Mononuclear cell (primary cell): ENCODE results near the gene ZCCHC2. TPM values are rescaled to one million over a fixed set of nuclear protein-coding genes. Genes with fewer than 3 reads are reported as not detected.

Experiments
- H3K27me3 ChIP-seq: 2 replicates; pipeline ENCODE4 v1.6.0; 2011; ENCODE audit warnings: low read length, control low read depth; ENCODE audit not compliant: insufficient read depth
- H3K4me1 ChIP-seq: 2 replicates; pipeline ENCODE4 v1.5.1; 2011; ENCODE audit warnings: mild to moderate bottlenecking, low read length, control low read depth; ENCODE audit not compliant: insufficient read depth
- H3K4me3 ChIP-seq: 2 replicates; pipeline ENCODE4 v1.5.1; 2011; ENCODE audit warnings: mild to moderate bottlenecking, low read length, moderate library complexity
- H3K9me3 ChIP-seq: 2 replicates; pipeline ENCODE4 v1.5.1; 2011; ENCODE audit warnings: low read depth, mild to moderate bottlenecking, control low read depth, low read length
- total RNA-seq: library from RNA; depleted of rRNA; stranded (reverse); fragments of >200 nt; gene quantifications from one replicate; pipeline ENCODE4 v1.2.3, GENCODE V29; 2012

ZCCHC2 gene
- total RNA-seq, 1 donor, result 54.5 TPM

GRCh38 chr18:62572456-62572855 is 49.6 kb downstream of the ZCCHC2 start:
- no peaks in the 10 kb centered on the region for H3K27me3 ChIP-seq
- no peak overlapping the region for H3K4me3 ChIP-seq

DNA sequence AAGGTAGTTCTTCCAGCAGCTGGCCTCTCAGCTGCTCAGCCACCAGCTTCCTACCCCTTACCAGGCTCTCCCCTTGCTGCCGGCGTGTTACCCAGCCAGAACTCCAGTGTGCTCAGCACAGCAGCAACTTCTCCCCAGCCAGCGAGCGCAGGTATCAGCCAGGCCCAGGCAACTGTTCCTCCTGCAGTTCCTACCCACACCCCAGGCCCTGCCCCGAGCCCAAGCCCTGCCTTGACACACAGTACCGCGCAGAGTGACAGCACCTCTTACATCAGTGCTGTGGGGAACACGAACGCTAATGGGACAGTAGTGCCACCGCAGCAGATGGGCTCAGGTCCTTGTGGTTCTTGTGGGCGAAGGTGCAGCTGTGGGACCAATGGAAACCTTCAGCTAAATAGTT is 52.0 kb downstream of the ZCCHC2 start:
- H3K27me3 ChIP-seq, result no peaks in the 10 kb centered on the region
- no peak overlapping the region for H3K4me3 ChIP-seq
- no peaks in the 10 kb centered on the region for H3K9me3 ChIP-seq
- H3K4me1 ChIP-seq, result no peaks in the 10 kb centered on the region

More at GRCh38 chr18:62572456-62572855, 49.6 kb downstream of the ZCCHC2 start:
- Histone ChIP-seq H3K9me3 (no peaks in the 10 kb centered on the region), H3K4me1 (no peaks in the 10 kb centered on the region)

GRCh38 chr18:62576271-62576670 is 53.4 kb downstream of the ZCCHC2 start:
- Histone ChIP-seq H3K9me3 (no peaks in the 10 kb centered on the region), H3K4me1 (no peaks in the 10 kb centered on the region), H3K4me3 (no peak overlapping the region), H3K27me3 (no peaks in the 10 kb centered on the region)

DNA sequence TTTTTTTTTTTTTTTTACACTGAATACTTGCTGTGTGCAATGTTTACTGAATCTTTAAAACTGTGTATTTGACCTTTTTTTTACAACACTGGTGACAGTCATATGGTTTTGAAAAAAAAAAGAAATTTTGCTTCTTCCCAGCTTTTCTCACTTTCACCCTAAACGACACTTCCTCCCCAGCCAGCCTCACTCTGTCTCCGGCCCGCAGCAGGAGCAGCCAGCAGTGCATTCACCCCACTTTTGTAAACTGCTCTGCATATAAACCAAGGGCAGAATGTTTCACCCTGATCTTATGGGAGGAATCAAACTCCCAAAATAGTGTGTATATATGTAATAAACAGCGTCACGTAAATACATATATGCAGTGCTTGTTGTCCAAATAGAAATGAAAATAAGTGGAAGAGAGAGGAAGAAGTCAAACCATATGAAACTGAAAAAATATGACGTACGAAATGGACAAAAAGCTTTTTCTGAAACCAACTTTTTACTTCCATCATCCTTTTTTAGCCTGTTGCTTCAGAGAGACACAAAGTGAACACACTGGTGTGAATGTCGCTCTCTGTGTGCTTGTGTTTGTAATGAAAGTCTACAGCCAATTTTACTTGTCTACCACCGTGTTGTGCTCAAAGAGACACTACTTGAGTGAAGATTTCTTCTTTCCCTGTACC is 54.2 kb downstream of the ZCCHC2 start:
- H3K9me3 ChIP-seq, result no peaks in the 10 kb centered on the region
- no peaks in the 10 kb centered on the region for H3K4me1 ChIP-seq
- H3K27me3 ChIP-seq, result no peaks in the 10 kb centered on the region
- no peak overlapping the region for H3K4me3 ChIP-seq

DNA sequence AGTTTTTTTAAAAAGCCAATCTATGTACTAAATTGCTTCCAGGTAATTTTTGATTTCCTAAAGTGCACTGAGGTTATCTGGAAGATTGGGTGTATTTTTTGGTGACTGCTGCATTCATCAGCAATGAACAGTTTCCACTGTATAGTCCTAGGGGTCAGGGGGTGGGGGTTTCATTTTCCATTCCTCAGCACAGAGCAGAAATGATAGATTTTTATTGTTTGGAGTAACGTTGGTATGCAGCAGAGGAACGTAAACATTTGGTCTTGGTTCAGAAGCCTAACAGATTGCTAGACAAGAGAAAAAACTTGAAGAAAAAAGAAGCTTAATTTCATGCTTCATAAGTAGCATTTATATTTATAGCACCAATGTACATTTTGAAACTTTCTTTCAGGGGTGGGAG is 54.9 kb downstream of the ZCCHC2 start:
- H3K9me3 ChIP-seq, result no peaks in the 10 kb centered on the region
- H3K4me1 ChIP-seq, result no peaks in the 10 kb centered on the region
- no peaks in the 10 kb centered on the region for H3K27me3 ChIP-seq
- H3K4me3 ChIP-seq, result no peak overlapping the region

DNA sequence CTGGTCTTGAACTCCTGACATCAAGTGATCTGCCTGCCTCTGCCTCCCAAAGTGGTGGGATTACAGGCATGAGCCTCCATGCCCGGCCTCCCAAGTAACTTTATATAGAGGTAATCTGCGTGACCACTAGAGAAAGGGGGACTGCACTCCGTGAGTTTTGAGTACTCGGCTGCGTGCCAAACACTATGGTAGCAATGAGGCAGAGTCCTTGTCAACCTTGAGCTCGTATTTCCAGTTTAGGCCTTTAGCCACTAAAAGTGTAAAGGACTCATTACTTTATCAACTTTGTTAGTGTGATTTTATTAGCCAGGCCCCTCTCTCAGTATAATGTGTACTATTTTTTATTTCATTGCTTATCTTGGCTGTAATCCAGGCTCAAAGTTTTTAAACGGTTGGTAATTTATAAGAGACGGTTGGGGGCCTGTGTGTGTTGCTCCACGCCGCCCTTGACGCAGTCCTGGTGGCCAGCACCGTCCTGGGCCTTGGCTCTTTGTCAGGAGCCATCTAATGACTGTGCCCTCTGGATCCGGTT is 56.2 kb downstream of the ZCCHC2 start:
- Histone ChIP-seq H3K4me3 (no peak overlapping the region), H3K27me3 (no peaks in the 10 kb centered on the region), H3K4me1 (peaks cover 9% of the 10 kb centered on the region), H3K9me3 (no peaks in the 10 kb centered on the region)

GRCh38 chr18:62583376-62583775 is 60.6 kb downstream of the ZCCHC2 start:
- H3K9me3 ChIP-seq, result no peaks in the 10 kb centered on the region
- H3K4me3 ChIP-seq, result no peak overlapping the region
- H3K4me1 ChIP-seq, result peaks cover 21% of the 10 kb centered on the region
- no peaks in the 10 kb centered on the region for H3K27me3 ChIP-seq

- peaks cover 21% of the 10 kb centered on the region for H3K4me1 ChIP-seq
- no peaks in the 10 kb centered on the region for H3K27me3 ChIP-seq
- H3K4me3 ChIP-seq, result no peak overlapping the region
- H3K9me3 ChIP-seq, result no peaks in the 10 kb centered on the region
Measured at GRCh38 chr18:62584241-62585120, 61.7 kb downstream of the ZCCHC2 start.

DNA sequence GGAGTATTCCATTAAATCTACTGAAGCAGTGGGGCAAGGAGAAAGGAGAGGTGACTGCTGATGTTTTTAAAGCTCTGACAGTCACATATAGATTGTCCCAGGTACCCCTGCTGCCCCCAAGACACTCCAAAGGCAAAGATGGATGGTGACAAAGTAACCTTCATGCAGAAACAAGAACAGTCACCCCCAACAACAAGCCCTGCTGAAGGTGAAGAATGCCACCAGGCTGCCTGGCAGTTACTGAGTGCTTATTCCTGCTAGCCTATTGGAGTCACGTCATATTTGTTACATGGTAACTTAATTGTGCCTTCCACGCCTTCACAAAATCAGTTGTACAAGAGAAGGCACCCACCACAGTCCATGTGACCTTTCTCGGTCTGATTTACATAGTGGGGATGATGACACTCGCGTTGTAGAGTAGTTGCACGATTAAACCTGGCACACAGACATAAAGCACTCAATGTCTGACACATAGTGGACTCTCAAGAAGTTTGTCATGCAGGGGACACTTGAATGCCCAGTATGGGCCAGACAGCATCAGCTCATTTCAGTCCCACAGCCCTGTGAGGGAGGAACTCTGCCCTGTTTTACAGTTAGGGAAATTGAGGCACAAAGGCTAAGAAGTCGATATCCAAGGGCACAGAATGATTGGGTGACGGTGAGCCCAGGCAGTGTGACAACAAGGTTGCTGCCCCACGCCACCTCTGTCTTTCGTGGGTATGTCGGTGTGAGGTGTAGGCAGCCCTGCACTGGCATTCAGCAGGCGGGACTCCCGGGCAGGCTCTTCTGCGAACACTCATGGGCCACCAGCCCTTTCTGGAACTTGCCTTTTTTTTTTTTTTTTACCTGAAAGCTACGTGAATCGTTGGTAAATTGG is 62.7 kb downstream of the ZCCHC2 start:
- Histone ChIP-seq H3K9me3 (no peaks in the 10 kb centered on the region), H3K4me3 (no peak overlapping the region), H3K27me3 (no peaks in the 10 kb centered on the region), H3K4me1 (peaks cover 21% of the 10 kb centered on the region)

DNA sequence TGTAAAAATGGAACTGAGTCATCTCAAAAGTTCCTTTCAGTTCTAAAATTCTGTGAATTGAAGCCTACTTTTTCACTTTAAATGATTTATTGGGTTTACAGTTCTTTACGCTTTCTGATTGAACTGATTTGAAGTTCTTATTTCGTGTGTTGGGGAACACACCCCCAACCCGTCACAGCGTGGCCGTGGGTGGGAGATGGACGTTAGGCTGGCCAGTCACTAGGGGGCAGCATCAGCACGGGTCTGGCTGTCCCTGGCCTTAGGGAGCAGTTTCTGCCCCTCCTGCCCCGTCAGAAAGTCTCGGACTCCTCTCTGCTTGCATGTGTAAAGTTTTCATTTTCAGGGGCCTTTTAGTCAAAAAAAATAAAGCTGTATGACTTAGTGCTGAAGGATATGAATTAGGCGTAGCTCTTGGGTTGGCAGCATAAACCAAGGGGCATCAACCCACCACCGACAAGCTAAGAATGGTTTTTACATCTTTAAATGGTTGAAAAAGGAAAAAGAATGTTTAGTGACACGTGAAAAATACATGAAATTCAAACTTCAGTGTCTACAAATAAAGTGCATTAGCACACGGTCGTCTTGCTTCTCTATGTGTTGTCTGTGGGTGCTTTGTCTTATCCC is 63.4 kb downstream of the ZCCHC2 start:
- no peaks in the 10 kb centered on the region for H3K9me3 ChIP-seq
- H3K27me3 ChIP-seq, result no peaks in the 10 kb centered on the region
- peaks cover 21% of the 10 kb centered on the region for H3K4me1 ChIP-seq
- H3K4me3 ChIP-seq, result no peak overlapping the region

DNA sequence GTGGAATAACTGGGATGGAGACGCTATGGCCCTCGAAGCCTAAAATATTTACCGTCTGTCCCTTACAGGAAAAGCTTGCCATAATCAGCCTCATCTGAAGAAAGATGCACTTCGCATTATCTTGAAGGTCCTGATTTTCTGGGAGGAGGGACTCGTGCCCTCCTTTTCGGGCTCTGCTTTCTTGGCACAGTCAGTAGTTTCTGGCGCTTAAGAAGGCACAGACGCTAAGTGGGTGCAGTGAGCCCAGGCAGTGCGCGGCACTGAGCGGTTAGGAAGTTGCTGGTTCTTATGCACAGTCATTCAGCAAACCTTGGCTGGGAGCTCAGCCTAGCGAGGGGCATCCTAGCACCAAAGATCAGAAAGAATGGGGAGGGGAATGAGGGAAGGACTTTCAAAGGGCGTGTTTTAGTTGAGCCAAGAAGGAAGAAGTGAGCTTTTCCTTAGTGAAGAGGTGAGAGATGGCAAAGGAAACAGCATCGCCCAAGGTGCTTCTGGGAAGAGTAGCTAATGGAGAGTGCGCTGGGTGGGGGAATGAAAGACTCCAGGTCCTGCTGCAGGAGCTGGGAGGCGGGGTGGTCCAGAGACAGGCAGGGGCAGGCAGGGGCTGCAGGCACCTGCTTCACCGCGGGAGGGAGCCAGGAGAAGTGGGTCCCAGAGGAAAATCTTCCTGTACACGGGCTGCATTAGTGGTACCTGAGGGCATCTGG is 64.1 kb downstream of the ZCCHC2 start:
- Histone ChIP-seq H3K4me3 (no peak overlapping the region), H3K27me3 (no peaks in the 10 kb centered on the region), H3K4me1 (peaks cover 21% of the 10 kb centered on the region)

DNA sequence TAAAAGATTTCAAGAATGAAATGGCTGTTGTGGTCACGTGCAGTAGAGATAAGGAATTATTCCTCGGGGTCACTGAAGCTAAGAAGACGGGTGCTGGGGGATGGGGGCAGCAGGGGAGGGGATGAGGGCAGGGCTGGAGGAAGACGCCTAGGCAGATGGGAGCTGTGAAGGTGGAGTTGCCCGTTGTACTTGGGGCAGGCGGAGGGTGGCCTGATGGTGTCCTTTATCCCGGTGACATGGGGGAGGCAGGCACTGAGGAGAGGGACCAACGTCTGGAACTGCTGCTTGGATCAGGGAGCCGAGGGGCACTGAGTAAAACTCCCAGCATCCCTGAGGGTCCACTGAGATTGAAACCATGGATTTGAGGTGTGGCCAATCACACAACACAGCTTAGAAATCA is 64.9 kb downstream of the ZCCHC2 start:
- peaks cover 21% of the 10 kb centered on the region for H3K4me1 ChIP-seq
- no peaks in the 10 kb centered on the region for H3K27me3 ChIP-seq
- H3K9me3 ChIP-seq, result no peaks in the 10 kb centered on the region
- H3K4me3 ChIP-seq, result no peak overlapping the region

More for the DNA sequence above, 64.1 kb downstream of the ZCCHC2 start:
- no peaks in the 10 kb centered on the region for H3K9me3 ChIP-seq

GRCh38 chr18:62588217-62588616 is 65.4 kb downstream of the ZCCHC2 start:
- H3K9me3 ChIP-seq, result no peaks in the 10 kb centered on the region
- H3K27me3 ChIP-seq, result peaks cover 3% of the 10 kb centered on the region

More at GRCh38 chr18:62588217-62588616, 65.4 kb downstream of the ZCCHC2 start:
- Histone ChIP-seq H3K4me3 (no peak overlapping the region), H3K4me1 (peaks cover 20% of the 10 kb centered on the region)
